ENCODE measurements around the gene MYO1A.

The MYO1A gene

GRCh38 chr12:56996793-56997545 is 53.0 kb downstream of the MYO1A start (continued):
- no peak for TF ChIP-seq ZNF148 (tag by site-specific recombination; IDR thresholded peaks at IDR 0.05; ENCODE audit: borderline replicate concordance)
- no peak for TF ChIP-seq REPIN1 (tag by site-specific recombination; IDR thresholded peaks at IDR 0.05; ENCODE audit: low read depth)
- no peak for TF ChIP-seq ZBTB21 (tag by site-specific recombination; IDR thresholded peaks at IDR 0.05)

GRCh38 chr12:56995930-56996496 is 53.9 kb downstream of the MYO1A start:
- H3K36me3 ChIP-seq (ENCODE audit: control insufficient read depth in 2 of 2, insufficient read depth in 1 of 2, low read length in 2 of 2) = peaks cover 0 to 42% of the 10 kb centered on the region in 2 experiments; a peak in 1 of 3 replicates
- CTCF ChIA-PET = interaction anchor here (0.7 to 1.7 kb wide), 3 partner anchors 9 to 233 kb away, joined by 3 to 7 read pairs (median 6); no protein-coding TSS in a partner anchor

GRCh38 chr12:56995201-56995929 is 54.6 kb downstream of the MYO1A start:
- Histone ChIP-seq H3K36me3 (ENCODE audit: control insufficient read depth in 2 of 2, insufficient read depth in 1 of 2, low read length in 2 of 2) (peaks cover 0 to 35% of the 10 kb centered on the region in 2 experiments; a peak in 1 of 3 replicates), H3K4me3 (ENCODE audit: low read depth, low read length) (no peak overlapping the region), H3K27ac (ENCODE audit: extremely low read depth, low read depth, low read length) (no peak overlapping the region), H3K4me1 (ENCODE audit: control insufficient read depth, insufficient read depth, low read length) (no peaks in the 10 kb centered on the region), H3K9me3 (ENCODE audit: control insufficient read depth, insufficient read depth, low read depth, low read length) (no peaks in the 10 kb centered on the region)
- TF ChIP-seq ZNF2 (tag by site-specific recombination; IDR thresholded peaks at IDR 0.05) = no peak
- POLR2A ChIA-PET = no interaction called here
- CTCF ChIA-PET = interaction anchor here (2.0 kb wide), 1 partner anchor 10 kb away, joined by 13 read pairs; no protein-coding TSS in a partner anchor

More at GRCh38 chr12:56995930-56996496, 53.9 kb downstream of the MYO1A start:
- peak; percentile 38; the same call in 1 of the 2 replicates for TF ChIP-seq ZNF629 (tag by site-specific recombination; IDR thresholded peaks at IDR 0.05)
- TF ChIP-seq ATF2 (tag by site-specific recombination; IDR thresholded peaks at IDR 0.05; ENCODE audit: low read depth) = peak; percentile 48; the same call in 1 of the 2 replicates
- TF ChIP-seq ZBTB10 (tag by site-specific recombination; IDR thresholded peaks at IDR 0.05) = no peak
- no peaks in the 10 kb centered on the region for H3K9me3 ChIP-seq (ENCODE audit: control insufficient read depth, insufficient read depth, low read depth, low read length)
- no peak overlapping the region for H3K4me3 ChIP-seq (ENCODE audit: low read depth, low read length)
- POLR2A ChIA-PET = no interaction called here
- H3K27ac ChIP-seq (ENCODE audit: extremely low read depth, low read depth, low read length) = no peak overlapping the region
- no peaks in the 10 kb centered on the region for H3K4me1 ChIP-seq (ENCODE audit: control insufficient read depth, insufficient read depth, low read length)

- Histone ChIP-seq H3K36me3 (ENCODE audit: control insufficient read depth in 2 of 2, insufficient read depth in 1 of 2, low read length in 2 of 2) (peaks cover 0 to 24% of the 10 kb centered on the region in 2 experiments; a peak in 1 of 3 replicates), H3K27ac (ENCODE audit: extremely low read depth, low read depth, low read length) (no peak overlapping the region), H3K4me1 (ENCODE audit: control insufficient read depth, insufficient read depth, low read length) (no peaks in the 10 kb centered on the region), H3K4me3 (ENCODE audit: low read depth, low read length) (no peak overlapping the region), H3K9me3 (ENCODE audit: control insufficient read depth, insufficient read depth, low read depth, low read length) (no peaks in the 10 kb centered on the region)
- ChIA-PET POLR2A (no interaction called here), CTCF (interaction anchor here (0.6 to 2.0 kb wide), 4 partner anchors 8 to 69 kb away, joined by 3 to 13 read pairs (median 4); no protein-coding TSS in a partner anchor)
- TF ChIP-seq ZNF169 (tag by site-specific recombination; IDR thresholded peaks at IDR 0.05) (no peak), ZNF223 (tag by site-specific recombination; IDR thresholded peaks at IDR 0.05) (no peak), ZNF513 (tag by site-specific recombination; IDR thresholded peaks at IDR 0.05) (no peak), ZNF112 (tag by site-specific recombination; IDR thresholded peaks at IDR 0.05) (no peak), ZBTB7A (tag by site-specific recombination; IDR thresholded peaks at IDR 0.05; ENCODE audit: low read depth) (no peak), ZSCAN16 (tag by site-specific recombination; IDR thresholded peaks at IDR 0.05) (no peak)
Observed at GRCh38 chr12:56994231-56994746, 55.6 kb downstream of the MYO1A start.

Data from HEK293 (cell line).